HG03196 (cell line): ENCODE measurements around the gene HLF.
A peak's percentile ranks its signal among the peaks of the same experiment; 100 is the strongest.

Experiments
- ATAC-seq: cut with Tn5 transposase; IDR thresholded peaks from one replicate; pipeline ENCODE4 v1.9.1; 2021; ENCODE audit not compliant: unreplicated experiment

HLF gene

GRCh38 chr17:55289978-55290377 is 25.2 kb downstream of the HLF start:
- ATAC-seq, result no peak

DNA sequence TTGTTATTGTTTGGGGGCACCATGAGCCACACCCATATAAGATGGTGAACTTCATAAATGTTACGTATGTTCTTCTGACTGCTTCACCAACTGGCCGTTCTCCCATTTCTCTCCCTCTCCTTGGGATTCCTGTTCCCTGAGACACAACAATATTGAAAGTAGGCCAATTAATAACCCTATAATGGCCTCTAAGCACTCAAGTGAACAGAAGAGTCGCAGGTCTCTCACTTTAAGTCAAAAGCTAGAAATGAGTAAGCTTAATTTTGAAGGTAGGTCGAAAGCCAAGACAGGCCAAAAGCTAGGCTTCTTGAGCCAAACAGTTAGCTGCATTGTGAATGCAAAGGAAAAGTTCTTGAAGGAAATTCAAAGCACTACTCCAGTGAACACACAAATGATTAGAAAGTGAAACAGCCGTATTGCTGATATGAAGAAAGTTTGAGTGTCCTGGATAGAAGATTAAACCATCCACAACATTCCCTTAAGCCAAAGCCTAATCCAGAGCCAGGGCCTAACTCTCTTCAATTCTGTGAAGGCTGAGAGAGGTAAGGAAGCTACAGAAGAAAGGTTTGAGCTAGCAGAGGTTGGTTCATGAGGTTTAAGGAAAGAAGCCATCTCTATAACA is 25.8 kb downstream of the HLF start:
- no peak for ATAC-seq

GRCh38 chr17:55291114-55291507 is 26.4 kb downstream of the HLF start:
- ATAC-seq, result no peak

GRCh38 chr17:55292094-55292493 is 27.3 kb downstream of the HLF start:
- ATAC-seq, result no peak

DNA sequence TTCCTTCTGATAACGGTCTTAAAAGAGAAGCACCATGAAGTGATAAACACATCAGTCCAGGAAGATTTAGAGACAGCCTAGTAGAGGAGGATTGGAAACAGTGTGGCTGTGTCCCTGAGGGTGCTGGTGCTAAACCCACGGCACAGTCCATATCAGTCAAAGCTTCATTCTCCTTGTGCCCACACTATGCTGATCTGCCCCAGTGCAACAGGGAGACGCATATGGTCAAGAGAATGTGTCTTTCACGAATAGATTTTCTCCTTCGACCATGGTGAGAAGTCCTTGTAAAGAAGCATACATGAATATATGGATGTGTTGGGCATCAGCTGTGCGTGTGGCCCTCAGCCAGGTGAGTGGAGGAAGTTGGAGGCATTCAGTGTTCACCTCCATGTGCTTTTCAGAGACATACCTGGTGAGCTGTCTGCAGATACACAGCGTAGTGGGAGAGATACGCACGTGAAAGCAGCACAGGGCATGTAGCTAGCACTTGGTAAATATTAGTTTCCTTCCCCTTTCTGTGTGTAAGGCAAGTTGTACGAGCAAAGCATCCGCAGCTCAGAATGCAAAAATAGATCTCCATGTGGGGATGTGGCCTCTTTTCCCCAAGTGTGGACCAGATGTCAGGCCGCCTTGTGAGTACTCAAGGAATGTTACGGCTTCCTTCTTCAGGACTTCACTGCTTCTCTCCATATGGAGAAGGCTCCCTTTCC is 29.4 kb downstream of the HLF start:
- no peak for ATAC-seq

DNA sequence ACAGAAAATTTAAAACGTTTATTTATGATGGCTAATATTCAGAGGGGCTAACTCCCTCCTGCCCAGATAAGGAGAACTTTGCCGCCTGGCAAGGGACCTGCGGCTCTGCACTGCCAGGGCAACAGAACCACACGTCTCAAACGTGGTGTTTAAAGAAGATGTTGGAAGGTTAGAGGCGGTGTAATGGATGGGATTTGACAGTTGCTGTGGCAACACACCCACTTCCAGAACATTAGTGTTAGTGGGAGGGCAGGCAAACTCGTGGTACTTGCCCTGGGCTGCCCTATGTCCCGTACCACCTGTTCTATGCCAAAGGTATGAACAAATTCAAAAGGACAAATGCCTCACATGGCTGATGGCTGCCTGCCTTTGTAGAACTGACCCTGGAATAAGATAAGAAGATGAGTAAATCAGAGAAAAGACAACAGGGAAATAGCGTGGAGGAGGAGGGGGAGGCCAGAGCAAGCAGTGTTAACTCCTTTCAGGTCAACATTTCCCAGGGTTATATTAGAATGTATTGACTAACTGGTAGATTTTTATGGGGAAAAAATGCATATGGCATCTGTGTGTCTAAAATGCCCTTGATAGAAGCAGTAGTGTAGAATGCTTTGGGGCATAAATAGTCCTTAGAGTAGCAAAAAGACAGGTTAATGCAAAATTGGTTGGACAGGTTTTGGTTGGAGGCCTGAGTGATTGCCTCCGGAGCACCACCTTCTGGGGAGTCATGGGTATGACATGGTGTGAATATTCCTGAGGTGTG is 30.8 kb downstream of the HLF start:
- ATAC-seq, result peak; percentile 80

GRCh38 chr17:55296171-55296695 is 31.5 kb downstream of the HLF start:
- no peak for ATAC-seq

GRCh38 chr17:55296699-55297098 is 31.9 kb downstream of the HLF start:
- no peak for ATAC-seq

DNA sequence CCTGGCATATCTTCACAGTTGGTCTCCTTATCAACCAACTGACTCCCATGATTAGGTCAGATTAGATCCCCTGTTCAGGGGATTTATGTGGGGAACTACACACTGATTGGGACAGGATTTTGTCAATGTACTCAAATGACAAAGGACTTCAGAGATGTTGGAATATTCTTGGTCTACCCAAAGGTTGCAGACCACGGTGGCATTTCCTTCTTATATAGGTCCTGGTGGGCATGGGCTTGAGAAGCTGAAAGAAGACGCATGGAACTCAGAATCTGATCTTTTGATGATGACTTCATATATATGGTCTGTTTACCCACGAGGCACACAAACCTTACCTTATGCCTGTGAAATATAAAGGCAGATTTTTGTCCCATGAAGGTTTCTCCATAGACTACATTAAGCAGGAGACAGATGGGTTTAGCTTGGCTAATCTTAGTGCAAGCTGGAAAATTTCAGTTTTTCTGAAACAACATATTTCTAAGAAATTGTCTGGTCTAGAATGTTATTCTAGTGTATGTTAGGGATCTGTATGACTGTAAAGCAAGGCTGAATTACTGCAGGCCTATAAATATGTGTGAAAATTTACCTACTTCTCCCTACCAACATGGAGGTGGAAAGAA is 33.5 kb downstream of the HLF start:
- no peak for ATAC-seq

DNA sequence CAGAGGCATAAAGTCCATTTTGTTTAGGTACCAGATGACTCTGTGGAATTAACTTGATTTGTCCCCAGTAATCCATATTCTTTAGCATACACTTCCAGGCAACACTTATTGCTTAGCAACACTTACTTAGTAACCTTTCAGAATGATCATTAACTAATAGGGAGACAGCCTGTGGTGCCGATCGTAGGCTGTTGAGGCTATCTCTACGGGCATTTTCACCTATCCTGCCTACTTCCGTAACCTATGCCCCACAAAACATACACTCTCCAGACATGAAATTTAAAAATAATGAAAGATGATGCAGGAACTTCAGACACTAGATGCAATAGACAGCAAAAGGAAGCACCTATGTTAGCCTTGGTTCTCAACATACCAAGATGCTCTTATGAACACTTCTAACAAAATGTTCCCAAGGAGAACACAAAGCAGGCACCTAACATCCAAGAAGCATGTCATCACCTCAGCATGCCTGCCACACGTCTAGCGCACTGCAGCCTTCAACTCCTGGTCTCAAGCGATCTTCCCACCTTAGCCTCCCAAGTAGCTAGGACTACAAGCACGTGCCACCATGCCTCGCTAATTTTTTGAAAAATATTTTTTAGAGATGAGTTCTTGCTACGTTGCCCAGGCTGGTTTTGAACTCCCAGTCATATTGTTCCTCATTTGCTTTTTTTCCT is 34.5 kb downstream of the HLF start:
- no peak for ATAC-seq

- no peak for ATAC-seq
These were observed 35.1 kb downstream of the HLF start for GRCh38 chr17:55299890-55300289.

GRCh38 chr17:55300479-55301290 is 35.9 kb downstream of the HLF start:
- no peak for ATAC-seq

DNA sequence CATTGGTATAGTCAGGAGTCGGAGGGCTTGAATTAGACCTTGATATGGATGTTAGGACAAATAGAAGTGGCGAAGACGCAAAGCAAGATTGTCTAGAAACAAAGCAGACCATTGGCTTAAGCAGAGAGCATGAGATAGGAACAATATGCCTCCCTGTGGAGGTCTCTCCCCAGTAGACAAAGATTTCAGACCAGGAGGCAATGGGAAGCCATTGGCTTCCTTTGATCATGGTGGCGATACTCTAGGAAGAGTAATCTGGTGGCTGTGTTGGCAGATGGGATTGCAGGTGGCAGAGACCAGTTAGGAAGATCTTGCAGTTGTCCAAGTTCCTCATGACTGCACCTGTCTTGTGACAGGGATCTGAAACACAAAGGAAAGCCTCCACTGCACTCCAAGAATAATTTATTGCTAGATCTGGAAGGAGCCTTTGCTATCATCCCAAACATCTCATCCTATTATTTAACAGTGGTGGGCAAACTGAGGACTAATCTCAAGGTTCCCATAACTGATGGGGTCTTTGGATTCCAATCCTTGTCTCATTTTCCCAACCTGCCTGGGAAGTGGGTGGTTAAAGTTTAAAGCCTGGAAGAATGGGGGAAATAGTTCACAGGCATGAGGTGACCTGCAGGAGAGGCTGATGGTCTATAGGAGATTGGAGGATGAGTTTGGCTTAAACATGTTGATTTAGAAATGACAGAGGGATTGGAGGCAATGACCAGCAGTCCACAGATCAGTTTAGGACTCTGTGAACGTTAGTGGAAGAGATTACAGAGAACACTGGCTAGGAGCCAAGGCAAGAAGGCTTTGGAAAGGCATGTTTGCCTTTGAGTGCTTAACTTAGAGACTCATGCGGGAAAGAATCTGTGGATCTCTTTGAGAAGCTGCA is 37.0 kb downstream of the HLF start:
- no peak for ATAC-seq

DNA sequence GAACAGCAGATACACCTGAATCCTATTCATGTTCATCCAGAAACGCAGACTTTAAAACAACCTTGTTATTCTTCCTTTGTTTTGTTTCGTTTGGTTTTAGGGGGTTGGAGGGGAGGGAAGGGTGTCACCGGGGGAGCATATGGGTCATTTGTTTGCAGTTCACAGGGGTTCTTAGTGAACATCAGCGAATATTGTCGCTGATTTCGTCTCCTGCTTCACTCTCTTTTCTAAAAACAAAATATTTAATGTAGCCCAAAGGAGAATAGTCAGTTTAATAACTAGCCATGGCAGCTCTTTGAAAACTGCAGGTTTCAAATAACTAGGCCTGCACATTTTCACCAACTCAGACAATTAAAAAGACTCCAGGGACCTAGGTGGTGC is 37.6 kb downstream of the HLF start:
- no peak for ATAC-seq

DNA sequence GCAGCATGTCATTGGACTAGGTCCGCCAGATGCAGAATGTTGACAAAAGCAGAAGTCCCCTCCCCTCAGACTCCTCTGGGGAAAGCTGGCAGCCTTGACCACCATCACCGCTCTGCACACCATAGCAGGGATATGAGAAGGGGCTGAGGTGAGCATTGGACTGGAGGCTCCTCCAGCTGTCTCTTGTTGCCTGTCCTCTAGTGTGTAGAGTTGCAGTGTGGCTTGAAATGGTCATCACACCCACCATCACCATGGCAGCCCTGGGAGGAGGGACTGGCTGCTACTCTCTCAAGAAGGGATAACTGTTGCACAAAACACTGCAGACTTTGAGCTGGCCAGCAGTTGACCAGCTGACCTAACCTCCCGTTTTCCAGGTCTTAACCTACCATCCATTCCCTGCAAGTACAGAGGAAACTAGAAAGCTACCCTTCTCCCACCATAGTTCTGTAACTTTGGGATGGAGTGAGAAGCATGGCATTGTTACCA is 38.3 kb downstream of the HLF start:
- no peak for ATAC-seq

- ATAC-seq, result no peak
These were observed 39.0 kb downstream of the HLF start for GRCh38 chr17:55303701-55304145.

- ATAC-seq, result no peak
These were observed 39.6 kb downstream of the HLF start for GRCh38 chr17:55304171-55304859.

DNA sequence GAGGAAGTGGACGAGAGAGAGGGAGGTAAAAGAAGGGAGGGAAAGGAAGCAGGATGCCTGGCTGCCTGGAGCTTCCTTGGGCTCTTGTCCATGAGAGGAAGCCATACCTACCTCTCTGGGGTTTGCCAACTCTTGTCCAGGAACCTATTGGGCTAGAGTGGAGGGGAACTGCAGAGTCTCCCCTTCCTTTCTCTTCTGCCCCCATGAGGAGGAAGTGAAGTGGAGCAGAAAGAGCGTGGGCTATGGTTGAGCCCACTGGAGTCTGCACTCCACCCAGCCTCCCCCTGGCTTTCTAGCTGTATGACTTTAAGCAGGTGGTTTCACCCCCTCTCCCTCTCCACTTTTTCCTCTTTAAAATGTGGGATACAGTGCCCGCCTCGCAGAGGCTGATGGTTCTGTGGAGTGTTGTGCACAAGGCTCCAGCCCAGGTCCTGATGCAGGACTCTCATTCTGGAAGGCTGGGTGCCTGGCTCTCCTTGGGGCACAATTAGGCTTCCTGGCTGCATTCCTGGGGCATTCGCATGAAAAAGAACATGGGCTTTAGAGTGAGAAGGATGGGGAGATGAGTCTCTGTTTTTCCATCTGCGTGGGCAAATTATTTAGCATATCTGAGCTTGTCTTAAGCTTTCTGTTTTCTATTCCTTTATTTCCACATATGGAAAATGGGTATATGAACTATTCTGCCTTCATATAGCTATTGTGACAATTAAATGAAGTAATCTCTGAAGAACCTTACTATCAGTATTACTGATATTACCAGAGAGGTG is 40.7 kb downstream of the HLF start:
- ATAC-seq, result no peak
